Measurements from ENCODE around the gene CPZ.
"Not testable (repeated sequence)": the region's sequence is repeated elsewhere in the genome, so short reads cannot be mapped to it uniquely, and the experiment has no call there.

The CPZ gene

GRCh38 chr4:8635897-8636554, 43.5 kb downstream of the CPZ start:
- DNase-seq (ENCODE audit: low read depth in 1 of 2, low spot score in 1 of 2), result not testable (repeated sequence)

GRCh38 chr4:8637456-8637984, 45.0 kb downstream of the CPZ start:
- no peak for DNase-seq (ENCODE audit: low read depth in 1 of 2, low spot score in 1 of 2)

- no peak for DNase-seq (ENCODE audit: low read depth in 1 of 2, low spot score in 1 of 2)
These were observed 46.5 kb downstream of the CPZ start for GRCh38 chr4:8639021-8639420.

- no peak for DNase-seq (ENCODE audit: low read depth in 1 of 2, low spot score in 1 of 2)
These were observed 47.5 kb downstream of the CPZ start for GRCh38 chr4:8639777-8640720.

GRCh38 chr4:8640816-8641215, 48.3 kb downstream of the CPZ start:
- DNase-seq (ENCODE audit: low read depth in 1 of 2, low spot score in 1 of 2), result no peak

GRCh38 chr4:8641256-8641655, 48.7 kb downstream of the CPZ start:
- DNase-seq (ENCODE audit: low read depth in 1 of 2, low spot score in 1 of 2), result no peak

GRCh38 chr4:8641931-8642650, 49.5 kb downstream of the CPZ start:
- no peak for DNase-seq (ENCODE audit: low read depth in 1 of 2, low spot score in 1 of 2)

GRCh38 chr4:8642651-8643321, 50.2 kb downstream of the CPZ start:
- DNase-seq (ENCODE audit: low read depth in 1 of 2, low spot score in 1 of 2), result no peak

- DNase-seq (ENCODE audit: low read depth in 1 of 2, low spot score in 1 of 2), result no peak
These were observed 50.9 kb downstream of the CPZ start for GRCh38 chr4:8643441-8643840.

- no peak for DNase-seq (ENCODE audit: low read depth in 1 of 2, low spot score in 1 of 2)
These were observed 51.4 kb downstream of the CPZ start for GRCh38 chr4:8643986-8644385.

- DNase-seq (ENCODE audit: low read depth in 1 of 2, low spot score in 1 of 2), result no peak
These were observed 51.9 kb downstream of the CPZ start for GRCh38 chr4:8644461-8644891.

- DNase-seq (ENCODE audit: low read depth in 1 of 2, low spot score in 1 of 2), result no peak
These were observed 52.6 kb downstream of the CPZ start for GRCh38 chr4:8644966-8645752.

- DNase-seq (ENCODE audit: low read depth in 1 of 2, low spot score in 1 of 2), result no peak
These were observed 53.2 kb downstream of the CPZ start for GRCh38 chr4:8645753-8646124.

GRCh38 chr4:8646296-8647093, 53.9 kb downstream of the CPZ start:
- DNase-seq (ENCODE audit: low read depth in 1 of 2, low spot score in 1 of 2), result no peak

GRCh38 chr4:8647094-8647570, 54.6 kb downstream of the CPZ start:
- DNase-seq (ENCODE audit: low read depth in 1 of 2, low spot score in 1 of 2), result no peak

- DNase-seq (ENCODE audit: low read depth in 1 of 2, low spot score in 1 of 2), result no peak
These were observed 55.1 kb downstream of the CPZ start for GRCh38 chr4:8647626-8648025.

- no peak for DNase-seq (ENCODE audit: low read depth in 1 of 2, low spot score in 1 of 2)
These were observed 55.7 kb downstream of the CPZ start for GRCh38 chr4:8648296-8648695.

GRCh38 chr4:8648816-8649630, 56.5 kb downstream of the CPZ start:
- no peak for DNase-seq (ENCODE audit: low read depth in 1 of 2, low spot score in 1 of 2)
